WTC11 (cell line): Measurements from ENCODE around the gene LRIG1. TPM values are rescaled to one million over a fixed set of nuclear protein-coding genes. Genes with fewer than 3 reads are reported as not detected.

Source experiments
- CDX4 ChIP-seq: fragments of 250-450 bp; sonication (Bioruptor Pico); IDR thresholded peaks from 2 replicates; pipeline ENCODE4 v1.9.0; 2021; ENCODE audit warnings: moderate library complexity, mild to moderate bottlenecking, inconsistent platforms, borderline replicate concordance
- CREB1 ChIP-seq: sonication (generic); formaldehyde crosslinking; IDR thresholded peaks from 2 replicates; pipeline ENCODE4 v1.8.0; 2023; ENCODE audit warnings: mild to moderate bottlenecking, missing genetic modification reagents
- EMX1 ChIP-seq: fragments of 250-450 bp; sonication (Bioruptor Pico); IDR thresholded peaks from 2 replicates; pipeline ENCODE4 v1.8.0; 2021; ENCODE audit warnings: mild to moderate bottlenecking
- ESRRA ChIP-seq: sonication (generic); formaldehyde crosslinking; IDR thresholded peaks from 2 replicates; pipeline ENCODE4 v1.8.1; 2022; ENCODE audit warnings: mild to moderate bottlenecking, missing genetic modification reagents, borderline replicate concordance
- FOXJ3 ChIP-seq: sonication (generic); formaldehyde crosslinking; IDR thresholded peaks from 2 replicates; pipeline ENCODE4 v1.9.0; 2021; ENCODE audit warnings: missing genetic modification reagents, mild to moderate bottlenecking, borderline replicate concordance
- FOXK1 ChIP-seq: sonication (generic); formaldehyde crosslinking; IDR thresholded peaks from 2 replicates; pipeline ENCODE4 v1.8.0; 2022; ENCODE audit warnings: mild to moderate bottlenecking, moderate library complexity, missing genetic modification reagents
- KAT7 ChIP-seq: sonication (generic); formaldehyde crosslinking; IDR thresholded peaks from 2 replicates; pipeline ENCODE4 v1.8.1; 2023; ENCODE audit warnings: missing genetic modification reagents, mild to moderate bottlenecking, borderline replicate concordance
- MAX ChIP-seq: sonication (generic); formaldehyde crosslinking; IDR thresholded peaks from 2 replicates; pipeline ENCODE4 v1.8.0; 2022; ENCODE audit warnings: mild to moderate bottlenecking, missing genetic modification reagents
- MYBL2 ChIP-seq: sonication (generic); formaldehyde crosslinking; IDR thresholded peaks from 2 replicates; pipeline ENCODE4 v1.8.1; 2023; ENCODE audit warnings: mild to moderate bottlenecking, moderate library complexity, missing genetic modification reagents
- NFATC4 ChIP-seq: fragments of 250-450 bp; sonication (Bioruptor Pico); IDR thresholded peaks from 2 replicates; pipeline ENCODE4 v1.9.0; 2021; ENCODE audit warnings: mild to moderate bottlenecking
- NR2C2 ChIP-seq: sonication (generic); formaldehyde crosslinking; IDR thresholded peaks from 2 replicates; pipeline ENCODE4 v1.8.0; 2022; ENCODE audit warnings: mild to moderate bottlenecking, missing genetic modification reagents
- PREB ChIP-seq: sonication (generic); formaldehyde crosslinking; IDR thresholded peaks from 2 replicates; pipeline ENCODE4 v1.8.1; 2022; ENCODE audit warnings: mild to moderate bottlenecking, missing genetic modification reagents, moderate library complexity, borderline replicate concordance
- RORB ChIP-seq: fragments of 250-450 bp; sonication (Bioruptor Pico); IDR thresholded peaks from 2 replicates; pipeline ENCODE4 v1.9.0; 2021; ENCODE audit warnings: mild to moderate bottlenecking
- SMAD3 ChIP-seq: sonication (generic); formaldehyde crosslinking; IDR thresholded peaks from 2 replicates; pipeline ENCODE4 v1.8.0; 2022; ENCODE audit warnings: missing genetic modification reagents, mild to moderate bottlenecking, borderline replicate concordance
- SP1 ChIP-seq: sonication (generic); formaldehyde crosslinking; conservative IDR thresholded peaks from 2 replicates; pipeline ENCODE4 v1.8.1; 2022; ENCODE audit warnings: missing genetic modification reagents
- TCF7 ChIP-seq: sonication (generic); formaldehyde crosslinking; IDR thresholded peaks from 2 replicates; pipeline ENCODE4 v1.8.0; 2022; ENCODE audit warnings: mild to moderate bottlenecking, low read depth, missing genetic modification reagents, moderate library complexity
- TEAD4 ChIP-seq: sonication (generic); formaldehyde crosslinking; IDR thresholded peaks from 2 replicates; pipeline ENCODE4 v1.8.0; 2022; ENCODE audit warnings: mild to moderate bottlenecking, missing genetic modification reagents
- TP53 ChIP-seq: sonication (generic); formaldehyde crosslinking; IDR thresholded peaks from 2 replicates; pipeline ENCODE4 v1.8.1; 2023; ENCODE audit warnings: mild to moderate bottlenecking, missing genetic modification reagents
- ZMAT4 ChIP-seq: fragments of 250-450 bp; sonication (Bioruptor Pico); IDR thresholded peaks from 2 replicates; pipeline ENCODE4 v1.9.0; 2021; ENCODE audit warnings: mild to moderate bottlenecking
- ZNF232 ChIP-seq: sonication (generic); formaldehyde crosslinking; IDR thresholded peaks from 2 replicates; pipeline ENCODE4 v1.8.0; 2022; ENCODE audit warnings: mild to moderate bottlenecking, missing genetic modification reagents
- ZNF317 ChIP-seq: sonication (generic); formaldehyde crosslinking; IDR thresholded peaks from 2 replicates; pipeline ENCODE4 v1.8.1; 2023; ENCODE audit warnings: low read depth, mild to moderate bottlenecking, moderate library complexity, missing genetic modification reagents, borderline replicate concordance
- ZNF396 ChIP-seq: fragments of 250-450 bp; sonication (Bioruptor Pico); IDR thresholded peaks from 2 replicates; pipeline ENCODE4 v1.8.0; 2021; ENCODE audit warnings: mild to moderate bottlenecking, moderate library complexity, borderline replicate concordance
- total RNA-seq: library from RNA; stranded (reverse); gene quantifications from 3 replicates; pipeline ENCODE4 v1.2.3, GENCODE V29; 2021
- TF ChIP-seq, protein P1 (sequence below): sonication (generic); formaldehyde crosslinking; IDR thresholded peaks from 2 replicates; pipeline ENCODE4 v1.8.1; 2022; ENCODE audit warnings: low read depth, missing genetic modification reagents, borderline replicate concordance
- TF ChIP-seq, protein P2 (sequence below): sonication (generic); formaldehyde crosslinking; IDR thresholded peaks from 2 replicates; pipeline ENCODE4 v1.8.0; 2023; ENCODE audit warnings: missing genetic modification reagents
- TF ChIP-seq, protein P3 (sequence below): fragments of 250-450 bp; sonication (Bioruptor Pico); IDR thresholded peaks from 2 replicates; pipeline ENCODE4 v1.9.0; 2021; ENCODE audit warnings: mild to moderate bottlenecking, borderline replicate concordance
- TF ChIP-seq, protein P4 (sequence below): fragments of 250-450 bp; sonication (Bioruptor Pico); IDR thresholded peaks from 2 replicates; pipeline ENCODE4 v1.9.0; 2021; ENCODE audit warnings: mild to moderate bottlenecking

LRIG1 gene
- total RNA-seq, 1 experiment from 2014 or later = 105 TPM

GRCh38 chr3:66442254-66443117 is 58.3 kb downstream of the LRIG1 start (continued):
- no peak for TF ChIP-seq PREB (CRISPR knock-in tag)
- 0 out of 2 replicates have a peak, but pooled peaks have one; percentile 50 for TF ChIP-seq TP53 (CRISPR knock-in tag)
- no peak for TF ChIP-seq ZNF396 (CRISPR knock-in tag)
- TF ChIP-seq TEAD4 (CRISPR knock-in tag) = no peak
- no peak for TF ChIP-seq CREB1 (CRISPR knock-in tag)
- no peak for TF ChIP-seq ZNF232
- TF ChIP-seq KAT7 (CRISPR knock-in tag) = no peak
- no peak for TF ChIP-seq TCF7 (CRISPR knock-in tag)
- TF ChIP-seq EMX1 (CRISPR knock-in tag) = 0 out of 2 replicates have a peak, but pooled peaks have one; percentile 19
- TF ChIP-seq MYBL2 = peak; percentile 66; the same call in 1 of the 2 replicates
- TF ChIP-seq, protein P1, sequence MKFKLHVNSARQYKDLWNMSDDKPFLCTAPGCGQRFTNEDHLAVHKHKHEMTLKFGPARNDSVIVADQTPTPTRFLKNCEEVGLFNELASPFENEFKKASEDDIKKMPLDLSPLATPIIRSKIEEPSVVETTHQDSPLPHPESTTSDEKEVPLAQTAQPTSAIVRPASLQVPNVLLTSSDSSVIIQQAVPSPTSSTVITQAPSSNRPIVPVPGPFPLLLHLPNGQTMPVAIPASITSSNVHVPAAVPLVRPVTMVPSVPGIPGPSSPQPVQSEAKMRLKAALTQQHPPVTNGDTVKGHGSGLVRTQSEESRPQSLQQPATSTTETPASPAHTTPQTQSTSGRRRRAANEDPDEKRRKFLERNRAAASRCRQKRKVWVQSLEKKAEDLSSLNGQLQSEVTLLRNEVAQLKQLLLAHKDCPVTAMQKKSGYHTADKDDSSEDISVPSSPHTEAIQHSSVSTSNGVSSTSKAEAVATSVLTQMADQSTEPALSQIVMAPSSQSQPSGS (CRISPR knock-in tag) = no peak
- TF ChIP-seq FOXK1 (CRISPR knock-in tag) = peak; percentile 99
- 0 out of 2 replicates have a peak, but pooled peaks have one; percentile 56 for TF ChIP-seq FOXJ3 (CRISPR knock-in tag)
- TF ChIP-seq CDX4 (CRISPR knock-in tag) = no peak
- TF ChIP-seq, protein P2, sequence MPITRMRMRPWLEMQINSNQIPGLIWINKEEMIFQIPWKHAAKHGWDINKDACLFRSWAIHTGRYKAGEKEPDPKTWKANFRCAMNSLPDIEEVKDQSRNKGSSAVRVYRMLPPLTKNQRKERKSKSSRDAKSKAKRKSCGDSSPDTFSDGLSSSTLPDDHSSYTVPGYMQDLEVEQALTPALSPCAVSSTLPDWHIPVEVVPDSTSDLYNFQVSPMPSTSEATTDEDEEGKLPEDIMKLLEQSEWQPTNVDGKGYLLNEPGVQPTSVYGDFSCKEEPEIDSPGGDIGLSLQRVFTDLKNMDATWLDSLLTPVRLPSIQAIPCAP (CRISPR knock-in tag) = no peak
- peak; percentile 73 for TF ChIP-seq MAX (CRISPR knock-in tag)
- no peak for TF ChIP-seq ZMAT4 (CRISPR knock-in tag)
- no peak for TF ChIP-seq RORB (CRISPR knock-in tag)
- TF ChIP-seq, protein P3, sequence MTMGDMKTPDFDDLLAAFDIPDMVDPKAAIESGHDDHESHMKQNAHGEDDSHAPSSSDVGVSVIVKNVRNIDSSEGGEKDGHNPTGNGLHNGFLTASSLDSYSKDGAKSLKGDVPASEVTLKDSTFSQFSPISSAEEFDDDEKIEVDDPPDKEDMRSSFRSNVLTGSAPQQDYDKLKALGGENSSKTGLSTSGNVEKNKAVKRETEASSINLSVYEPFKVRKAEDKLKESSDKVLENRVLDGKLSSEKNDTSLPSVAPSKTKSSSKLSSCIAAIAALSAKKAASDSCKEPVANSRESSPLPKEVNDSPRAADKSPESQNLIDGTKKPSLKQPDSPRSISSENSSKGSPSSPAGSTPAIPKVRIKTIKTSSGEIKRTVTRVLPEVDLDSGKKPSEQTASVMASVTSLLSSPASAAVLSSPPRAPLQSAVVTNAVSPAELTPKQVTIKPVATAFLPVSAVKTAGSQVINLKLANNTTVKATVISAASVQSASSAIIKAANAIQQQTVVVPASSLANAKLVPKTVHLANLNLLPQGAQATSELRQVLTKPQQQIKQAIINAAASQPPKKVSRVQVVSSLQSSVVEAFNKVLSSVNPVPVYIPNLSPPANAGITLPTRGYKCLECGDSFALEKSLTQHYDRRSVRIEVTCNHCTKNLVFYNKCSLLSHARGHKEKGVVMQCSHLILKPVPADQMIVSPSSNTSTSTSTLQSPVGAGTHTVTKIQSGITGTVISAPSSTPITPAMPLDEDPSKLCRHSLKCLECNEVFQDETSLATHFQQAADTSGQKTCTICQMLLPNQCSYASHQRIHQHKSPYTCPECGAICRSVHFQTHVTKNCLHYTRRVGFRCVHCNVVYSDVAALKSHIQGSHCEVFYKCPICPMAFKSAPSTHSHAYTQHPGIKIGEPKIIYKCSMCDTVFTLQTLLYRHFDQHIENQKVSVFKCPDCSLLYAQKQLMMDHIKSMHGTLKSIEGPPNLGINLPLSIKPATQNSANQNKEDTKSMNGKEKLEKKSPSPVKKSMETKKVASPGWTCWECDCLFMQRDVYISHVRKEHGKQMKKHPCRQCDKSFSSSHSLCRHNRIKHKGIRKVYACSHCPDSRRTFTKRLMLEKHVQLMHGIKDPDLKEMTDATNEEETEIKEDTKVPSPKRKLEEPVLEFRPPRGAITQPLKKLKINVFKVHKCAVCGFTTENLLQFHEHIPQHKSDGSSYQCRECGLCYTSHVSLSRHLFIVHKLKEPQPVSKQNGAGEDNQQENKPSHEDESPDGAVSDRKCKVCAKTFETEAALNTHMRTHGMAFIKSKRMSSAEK (CRISPR knock-in tag) = peak; percentile 49; the same call in 1 of the 2 replicates
- no peak for TF ChIP-seq NFATC4 (CRISPR knock-in tag)
- no peak for TF ChIP-seq ZNF317 (CRISPR knock-in tag)
- TF ChIP-seq SMAD3 (CRISPR knock-in tag) = peak; percentile 67; the same call in 1 of the 2 replicates
- peak; percentile 87 for TF ChIP-seq SP1
- peak; percentile 40; the same call in 1 of the 2 replicates for TF ChIP-seq NR2C2 (CRISPR knock-in tag)
- TF ChIP-seq, protein P4, sequence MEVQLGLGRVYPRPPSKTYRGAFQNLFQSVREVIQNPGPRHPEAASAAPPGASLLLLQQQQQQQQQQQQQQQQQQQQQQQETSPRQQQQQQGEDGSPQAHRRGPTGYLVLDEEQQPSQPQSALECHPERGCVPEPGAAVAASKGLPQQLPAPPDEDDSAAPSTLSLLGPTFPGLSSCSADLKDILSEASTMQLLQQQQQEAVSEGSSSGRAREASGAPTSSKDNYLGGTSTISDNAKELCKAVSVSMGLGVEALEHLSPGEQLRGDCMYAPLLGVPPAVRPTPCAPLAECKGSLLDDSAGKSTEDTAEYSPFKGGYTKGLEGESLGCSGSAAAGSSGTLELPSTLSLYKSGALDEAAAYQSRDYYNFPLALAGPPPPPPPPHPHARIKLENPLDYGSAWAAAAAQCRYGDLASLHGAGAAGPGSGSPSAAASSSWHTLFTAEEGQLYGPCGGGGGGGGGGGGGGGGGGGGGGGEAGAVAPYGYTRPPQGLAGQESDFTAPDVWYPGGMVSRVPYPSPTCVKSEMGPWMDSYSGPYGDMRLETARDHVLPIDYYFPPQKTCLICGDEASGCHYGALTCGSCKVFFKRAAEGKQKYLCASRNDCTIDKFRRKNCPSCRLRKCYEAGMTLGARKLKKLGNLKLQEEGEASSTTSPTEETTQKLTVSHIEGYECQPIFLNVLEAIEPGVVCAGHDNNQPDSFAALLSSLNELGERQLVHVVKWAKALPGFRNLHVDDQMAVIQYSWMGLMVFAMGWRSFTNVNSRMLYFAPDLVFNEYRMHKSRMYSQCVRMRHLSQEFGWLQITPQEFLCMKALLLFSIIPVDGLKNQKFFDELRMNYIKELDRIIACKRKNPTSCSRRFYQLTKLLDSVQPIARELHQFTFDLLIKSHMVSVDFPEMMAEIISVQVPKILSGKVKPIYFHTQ (CRISPR knock-in tag) = no peak
- peak; percentile 93 for TF ChIP-seq ESRRA (CRISPR knock-in tag)
